Left renal pelvis (tissue), 4 donors: ENCODE measurements around the gene PRXL2B. TPM values are rescaled to one million over a fixed set of nuclear protein-coding genes. Genes with fewer than 3 reads are reported as not detected.
"Not testable (repeated sequence)": the region's sequence is repeated elsewhere in the genome, so short reads cannot be mapped to it uniquely, and the experiment has no call there.

Experiments used
- DNase-seq, 4 donors: peaks; one replicate each; pipeline ENCODE4 v3.0.0-alpha.2; 2013; ENCODE audit warnings: low read depth in 4 of 4, low spot score in 3 of 4
- polyA plus RNA-seq, 4 donors: library from polyadenylated mRNA; unstranded; fragments of 120-200 nt; gene quantifications; one replicate each; pipeline ENCODE4 v1.2.1, GENCODE V29; 2013; ENCODE audit not compliant: insufficient read length in 4 of 4

Gene PRXL2B
- polyA plus RNA-seq, 4 donors: 16.9 to 48.1 (median 36.5) TPM

GRCh38 chr1:2549367-2550029 is 37.1 kb upstream of the PRXL2B start:
- not testable (repeated sequence) for DNase-seq

GRCh38 chr1:2550309-2550861 is 36.2 kb upstream of the PRXL2B start:
- not testable (repeated sequence) for DNase-seq

- DNase-seq: not testable (repeated sequence)
Observed at GRCh38 chr1:2551544-2551943, 35.0 kb upstream of the PRXL2B start.

- no peak for DNase-seq
Observed at GRCh38 chr1:2552189-2552588, 34.4 kb upstream of the PRXL2B start.

GRCh38 chr1:2553076-2553475 is 33.5 kb upstream of the PRXL2B start:
- DNase-seq: not testable (repeated sequence)

- DNase-seq: no peak
Observed at GRCh38 chr1:2553871-2554620, 32.5 kb upstream of the PRXL2B start.

- DNase-seq: no peak
Observed at GRCh38 chr1:2554621-2555387, 31.8 kb upstream of the PRXL2B start.

GRCh38 chr1:2555634-2556276 is 30.8 kb upstream of the PRXL2B start:
- DNase-seq: no peak

GRCh38 chr1:2556277-2556677 is 30.3 kb upstream of the PRXL2B start, which contains the start of gene TNFRSF14:
Gene TNFRSF14 (plus strand): TSS chr1:2556371. CDS start chr1:2556665, 294 bp downstream.
- DNase-seq: no peak

GRCh38 chr1:2556678-2557481 is 29.7 kb upstream of the PRXL2B start:
- DNase-seq: no peak

- no peak for DNase-seq
Observed at GRCh38 chr1:2557482-2558400, 28.8 kb upstream of the PRXL2B start.

GRCh38 chr1:2558420-2558819 is 28.2 kb upstream of the PRXL2B start:
- DNase-seq: no peak

- no peak for DNase-seq
Observed at GRCh38 chr1:2558861-2559260, 27.7 kb upstream of the PRXL2B start.

GRCh38 chr1:2559509-2560298 is 26.9 kb upstream of the PRXL2B start:
- no peak for DNase-seq

GRCh38 chr1:2560299-2561073 is 26.1 kb upstream of the PRXL2B start:
- DNase-seq: no peak

- DNase-seq: no peak
Observed at GRCh38 chr1:2561446-2561845, 25.1 kb upstream of the PRXL2B start.
